ENCODE measurements around the gene MRGPRF.
"Not testable (repeated sequence)": the region's sequence is repeated elsewhere in the genome, so short reads cannot be mapped to it uniquely, and the experiment has no call there.

The MRGPRF gene

DNA sequence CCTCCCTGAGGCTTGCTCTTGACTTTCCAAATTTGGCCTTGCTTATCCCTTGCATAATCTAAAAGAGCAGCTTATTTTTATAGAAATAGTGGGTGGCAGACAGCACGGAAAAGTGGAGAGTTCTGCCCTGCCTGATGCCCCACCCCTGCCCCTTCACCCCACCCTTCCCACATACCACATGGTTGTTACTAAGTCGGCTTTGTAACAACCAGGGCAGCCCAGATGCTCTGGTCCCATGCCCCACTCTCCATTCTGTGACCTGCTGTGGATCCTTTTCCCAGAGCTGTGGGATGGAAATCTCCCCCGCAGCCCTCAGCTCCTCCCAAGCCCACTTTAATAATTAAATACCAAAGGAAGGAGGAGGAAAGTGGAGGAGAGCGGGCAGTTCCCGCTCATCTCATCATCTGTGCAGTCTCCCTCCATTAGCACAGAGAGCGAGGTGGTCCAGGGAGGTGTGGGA is 10.9 kb downstream of the MRGPRF start:
- no peak for DNase-seq

DNA sequence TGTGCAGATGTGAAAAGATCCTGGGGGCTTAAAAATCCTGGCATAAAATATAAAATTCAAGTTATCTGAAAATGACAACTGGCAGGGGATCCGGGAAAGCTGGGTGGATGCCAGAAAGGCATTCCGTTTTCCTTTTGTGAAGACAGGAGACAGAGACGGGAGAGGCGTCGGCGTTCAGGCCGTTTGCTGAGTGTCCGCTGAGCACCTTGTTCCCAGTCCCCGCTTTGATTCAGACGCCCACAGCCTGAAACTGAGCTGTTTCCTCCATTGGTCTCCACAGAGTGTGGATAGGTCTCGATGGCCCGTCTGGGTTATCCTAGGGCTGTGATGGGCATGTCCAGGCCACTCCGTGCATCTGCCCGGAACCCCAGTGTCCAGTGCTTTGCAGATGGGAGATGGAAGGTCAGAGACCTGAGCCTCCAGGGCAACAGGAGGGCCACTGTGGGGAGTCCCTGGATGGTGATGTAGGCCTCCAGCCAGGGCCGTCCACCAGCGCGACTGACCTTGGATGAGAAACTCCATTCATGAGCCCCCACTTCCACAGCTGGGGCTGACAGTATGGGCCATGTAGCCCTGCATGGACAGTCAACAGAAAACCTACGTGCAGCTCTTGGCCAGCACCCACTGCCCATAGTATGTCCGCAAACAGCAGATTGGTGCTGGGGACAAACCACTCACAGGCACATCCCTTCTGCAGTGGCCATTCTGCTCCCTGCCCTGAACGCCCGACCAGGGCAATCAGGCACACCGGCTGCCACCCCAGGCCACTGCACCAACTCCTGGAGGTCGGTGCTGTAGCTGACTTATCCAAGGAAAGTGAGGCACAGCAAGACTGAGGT is 11.6 kb downstream of the MRGPRF start:
- DNase-seq: no peak

DNA sequence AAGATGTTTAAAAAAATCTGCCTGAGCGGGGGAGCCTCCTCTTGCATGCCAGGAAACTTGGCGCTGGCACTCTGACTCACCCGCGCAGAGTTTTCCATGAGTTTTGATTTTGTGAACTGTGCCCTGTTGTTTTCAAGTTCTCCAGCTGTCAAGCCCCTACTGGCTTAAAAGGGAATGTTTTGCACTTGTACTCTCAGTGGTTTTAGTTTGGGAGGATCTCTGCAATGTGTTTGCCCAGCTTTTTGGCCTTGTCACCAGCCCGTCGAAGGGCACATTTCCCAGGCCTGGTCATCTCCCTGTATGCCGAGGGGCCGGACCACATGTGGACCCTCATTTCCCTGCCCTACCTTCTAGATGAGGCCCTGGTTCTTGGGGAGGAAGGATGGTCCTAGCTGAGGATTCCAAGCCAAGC is 12.2 kb downstream of the MRGPRF start:
- DNase-seq: no peak

DNA sequence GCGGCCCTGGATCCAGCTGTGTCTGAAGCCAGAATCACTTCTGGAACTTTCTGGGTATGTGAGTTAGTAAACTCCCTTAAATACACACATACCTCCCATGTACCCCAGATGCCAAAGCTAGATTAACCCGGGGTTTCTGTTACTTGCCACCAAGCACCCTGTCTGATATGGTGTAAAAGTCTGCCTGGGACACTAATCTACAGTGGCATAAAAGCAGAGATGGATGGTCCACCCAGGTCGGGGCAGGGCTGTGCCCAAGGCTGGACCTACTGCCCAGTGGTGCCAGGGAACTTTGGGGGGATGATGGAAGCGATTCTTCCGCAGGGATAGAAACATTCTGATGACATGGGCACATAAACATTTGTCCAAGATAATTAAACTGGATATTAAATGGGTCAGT is 12.7 kb downstream of the MRGPRF start:
- DNase-seq: no peak

DNA sequence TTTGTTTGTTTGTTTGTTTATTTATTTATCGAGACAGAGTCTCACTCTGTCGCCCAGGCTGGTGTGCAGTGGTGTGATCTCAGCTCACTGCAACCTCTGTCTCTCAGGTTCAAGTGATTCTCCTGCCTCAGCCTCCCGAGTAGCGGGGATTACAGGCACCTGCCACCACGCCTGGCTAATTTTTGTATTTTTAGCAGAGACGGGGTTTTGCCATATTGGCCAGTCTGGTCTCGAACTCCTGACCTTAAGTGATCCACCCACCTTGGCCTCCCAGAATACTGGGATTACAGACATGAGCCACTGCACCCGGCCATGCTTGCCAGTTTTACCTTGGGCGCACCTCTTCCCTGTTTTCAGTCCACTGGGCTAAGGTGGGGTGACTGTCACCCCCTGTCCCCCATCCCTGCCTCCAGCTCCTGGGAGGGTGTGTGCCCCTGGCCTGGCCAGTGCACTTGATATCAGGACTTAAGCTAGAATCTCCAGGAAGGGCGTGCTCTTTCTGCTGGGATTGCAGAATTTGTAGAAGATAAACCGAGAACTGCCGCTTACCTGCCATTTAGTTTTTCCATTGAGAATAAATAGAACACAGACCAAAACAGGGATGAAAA is 13.2 kb downstream of the MRGPRF start:
- DNase-seq: not testable (repeated sequence)

DNA sequence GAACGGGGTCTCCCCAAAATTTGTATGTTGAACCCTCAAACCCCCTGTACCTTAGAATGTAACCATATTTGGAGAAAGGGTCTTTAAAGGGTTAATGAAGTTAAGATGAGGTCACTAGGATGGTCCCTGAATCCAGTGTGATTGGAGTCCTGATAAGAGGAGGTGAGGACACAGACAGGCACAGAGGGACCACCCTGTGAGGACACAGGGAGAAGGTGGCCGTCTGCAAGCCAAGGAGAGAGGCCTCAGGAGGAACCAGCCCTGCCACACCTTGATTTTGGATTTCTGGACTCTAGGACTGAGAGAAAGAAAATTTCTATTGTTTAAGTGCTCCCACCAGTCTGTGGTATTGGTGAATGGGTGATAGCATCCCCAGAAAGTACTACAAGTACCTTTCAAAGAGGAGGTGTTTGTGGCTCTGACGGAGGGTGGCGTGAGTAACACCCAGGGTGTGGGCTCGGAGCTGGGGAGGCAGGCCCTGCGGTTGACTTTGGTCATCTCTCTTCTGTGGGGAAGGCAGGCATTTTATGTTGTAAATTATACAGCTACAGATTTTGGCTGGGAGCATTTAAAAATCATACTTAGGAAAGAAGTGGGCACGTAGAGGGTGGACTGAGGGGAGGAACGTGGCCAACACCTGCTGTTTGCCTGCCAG is 13.8 kb downstream of the MRGPRF start:
- no peak for DNase-seq

DNA sequence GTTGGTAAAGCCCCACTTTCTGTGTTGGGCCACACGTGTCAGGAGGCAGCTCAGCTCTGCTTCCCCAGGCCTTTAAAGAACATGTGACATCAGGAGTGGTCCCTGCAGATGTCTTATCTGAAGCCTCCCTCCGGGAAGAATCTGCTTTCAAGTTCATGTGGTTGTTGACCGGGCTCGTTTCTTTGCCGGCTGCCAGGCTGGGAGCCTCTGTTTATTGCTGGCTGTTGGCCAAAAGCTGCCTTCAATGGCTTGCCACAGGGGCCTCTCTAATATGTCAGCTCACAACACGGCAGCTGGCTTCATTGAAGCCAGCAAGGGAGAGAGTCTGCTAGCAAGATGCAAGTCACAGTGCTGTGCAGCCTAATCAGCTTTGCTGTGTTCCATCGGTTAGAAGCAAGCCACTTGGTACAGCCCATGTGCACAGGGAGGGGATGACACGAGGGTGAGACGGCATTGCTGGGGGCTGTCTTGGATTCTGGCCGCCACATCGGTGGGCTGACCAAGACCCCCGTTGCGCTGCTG is 14.6 kb downstream of the MRGPRF start:
- no peak for DNase-seq

DNA sequence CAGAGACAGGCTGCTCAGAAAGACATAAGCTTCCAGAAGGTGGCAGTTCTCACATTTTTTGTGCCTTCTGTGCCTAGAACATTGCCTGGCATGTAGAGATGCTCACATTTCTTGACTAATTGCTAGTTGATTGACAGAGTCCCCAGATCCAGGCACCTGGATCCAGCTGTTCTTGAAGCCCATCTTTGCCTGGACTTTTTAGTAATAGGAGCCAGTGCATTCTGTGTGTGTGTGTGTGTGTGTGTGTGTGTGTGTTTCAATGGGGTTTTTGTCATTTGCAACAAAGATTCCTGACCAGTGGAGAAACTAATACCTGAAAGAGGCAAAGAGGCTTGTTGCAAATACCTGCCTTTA is 15.1 kb downstream of the MRGPRF start:
- DNase-seq: no peak

DNA sequence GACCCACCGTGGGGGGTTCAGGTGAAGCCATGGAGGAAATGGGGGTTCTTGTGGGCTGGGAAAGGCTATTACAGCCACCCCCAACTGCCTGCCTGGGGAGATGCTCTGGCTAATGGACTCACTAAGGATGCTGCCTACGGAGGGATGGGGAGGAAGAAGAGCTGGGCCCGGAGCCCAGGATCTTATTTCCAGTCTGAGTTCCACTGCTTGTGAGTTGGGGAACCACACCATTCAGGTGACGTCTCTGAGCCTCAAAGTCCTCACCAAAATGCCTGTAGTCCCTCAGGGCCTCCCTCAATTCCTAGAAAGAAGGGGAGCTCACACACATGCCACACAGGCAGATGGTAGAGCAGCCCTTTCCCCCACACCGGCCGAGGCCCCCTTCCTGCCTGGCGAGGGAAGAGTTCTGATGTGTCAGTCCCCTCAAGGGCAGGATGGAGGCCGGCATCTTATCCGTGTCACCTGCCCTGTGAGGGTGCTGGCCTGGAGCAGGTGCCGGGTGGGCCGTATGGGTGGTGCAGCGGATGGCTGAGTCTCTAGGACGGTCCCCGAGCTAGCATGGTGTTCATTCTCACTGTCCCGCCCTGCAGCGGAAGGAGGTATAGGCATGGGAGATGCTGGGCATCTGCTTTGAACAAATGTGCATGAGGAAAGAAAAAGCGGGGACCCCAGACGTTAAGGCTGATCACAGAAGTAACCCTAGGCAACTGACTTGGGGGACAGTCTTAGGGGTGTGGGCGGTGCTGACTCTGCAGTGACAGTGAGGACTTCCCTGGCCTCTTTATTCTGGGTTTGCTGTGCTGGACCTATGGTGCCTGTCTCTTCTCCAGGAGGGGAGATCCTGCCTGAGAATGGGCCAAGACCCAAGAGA is 15.7 kb downstream of the MRGPRF start:
- DNase-seq: no peak

DNA sequence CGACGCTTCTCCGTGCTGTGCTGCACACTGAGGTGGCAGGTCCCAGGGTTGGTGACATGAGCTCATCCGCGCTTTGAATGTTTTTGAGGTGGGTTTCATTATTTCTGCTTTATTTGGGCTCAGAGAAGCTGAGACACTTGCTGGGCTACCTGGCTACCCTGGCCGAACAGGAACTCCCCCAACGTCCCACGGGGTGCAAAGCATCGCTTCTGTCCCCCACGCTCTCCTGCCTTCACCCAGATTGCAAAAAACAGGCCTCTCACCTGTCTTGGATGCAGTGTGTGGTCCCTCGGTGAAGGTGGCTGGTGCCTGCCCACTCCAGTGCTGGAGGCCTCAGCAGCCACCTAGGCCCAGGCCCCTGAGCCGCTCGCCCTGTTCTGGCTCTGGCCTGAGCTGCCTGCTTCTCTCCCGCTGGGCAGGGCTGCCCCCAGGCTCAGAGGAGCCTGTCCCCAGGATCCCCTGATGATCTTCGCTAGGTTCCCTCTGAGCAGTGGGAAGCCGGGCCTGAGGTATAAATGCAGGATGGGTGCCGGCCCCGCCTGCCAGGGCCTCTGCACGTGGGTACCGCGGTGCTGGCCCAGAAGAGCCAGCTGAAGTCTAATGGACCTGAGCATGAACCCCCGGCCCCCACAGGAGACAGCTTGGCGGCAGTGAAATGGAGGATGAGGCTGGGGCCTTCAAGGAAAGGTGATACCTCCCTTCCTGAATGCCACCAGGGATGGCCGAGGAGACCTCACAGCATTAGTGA is 16.5 kb downstream of the MRGPRF start:
- DNase-seq: no peak

DNA sequence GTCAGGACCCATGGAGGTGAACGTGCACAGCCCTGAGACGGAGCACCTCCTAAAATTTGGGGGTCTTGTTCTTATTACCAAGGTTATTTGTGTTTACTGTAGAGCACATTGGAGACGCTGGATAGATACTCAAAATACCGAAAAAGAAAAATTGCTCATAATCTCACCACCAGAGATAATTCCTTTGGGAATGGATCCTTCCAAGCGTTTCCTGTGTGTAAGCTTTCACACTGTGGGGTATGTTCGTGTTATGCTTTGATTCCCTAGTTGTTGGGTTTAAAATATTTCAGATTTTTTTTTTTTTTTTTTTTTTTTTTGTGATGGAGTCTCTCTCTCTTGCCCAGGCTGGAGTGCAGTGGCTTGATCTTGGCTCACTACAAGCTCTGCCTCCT is 18.2 kb downstream of the MRGPRF start:
- no peak for DNase-seq

DNA sequence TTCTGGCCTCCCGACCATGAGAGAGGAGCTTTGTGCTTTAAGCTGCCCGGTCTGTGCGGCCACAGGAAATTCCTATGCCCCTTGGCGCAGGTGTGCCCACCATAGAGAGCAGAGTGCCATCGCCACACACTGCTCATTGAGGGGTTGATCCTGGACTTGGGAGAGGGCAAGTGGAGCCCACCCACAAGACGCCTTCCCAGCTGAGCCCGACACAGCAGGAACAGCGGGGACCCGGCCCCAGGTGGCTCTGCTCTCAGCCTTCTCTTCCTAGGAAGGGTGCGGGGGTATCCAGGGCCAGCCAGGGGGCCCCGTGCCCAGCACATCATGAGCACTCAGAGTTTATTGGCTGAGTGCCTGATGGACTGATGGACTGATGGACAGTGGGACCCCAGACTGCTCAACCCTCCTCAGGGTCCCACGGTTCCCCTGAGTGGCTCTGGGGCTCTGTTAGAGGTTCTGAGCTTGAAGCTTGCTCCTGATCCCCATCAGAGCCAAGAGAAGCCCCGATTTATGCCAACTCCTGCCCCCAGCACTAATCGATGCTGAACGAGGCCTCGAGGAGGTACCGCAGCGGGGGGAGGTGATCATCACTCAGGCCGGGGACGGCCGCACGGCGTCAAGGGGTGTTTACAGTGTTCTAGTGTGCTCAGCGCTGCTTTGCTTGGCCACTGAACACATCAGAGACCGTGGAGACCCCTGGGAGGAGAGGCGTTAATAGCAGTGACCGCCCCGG is 18.7 kb downstream of the MRGPRF start:
- no peak for DNase-seq

DNA sequence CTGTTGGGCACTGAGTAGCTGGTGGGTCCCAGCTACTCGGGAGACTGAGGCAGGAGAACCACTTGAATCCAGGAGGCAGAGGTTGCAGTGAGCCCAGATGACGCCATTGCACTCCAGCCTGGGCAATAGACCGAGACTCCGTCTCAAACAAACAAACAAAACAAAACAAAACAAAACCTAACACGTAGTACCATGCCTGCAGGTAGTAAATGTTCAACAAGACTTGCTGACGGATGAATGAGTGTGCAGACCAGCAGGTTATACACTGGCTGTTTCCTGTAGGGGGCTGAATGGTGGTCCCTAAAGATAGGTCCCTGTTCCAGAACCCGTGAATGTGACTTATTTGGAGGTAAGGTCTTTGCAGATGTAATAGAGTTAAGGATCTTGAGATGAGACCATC is 19.5 kb downstream of the MRGPRF start:
- no peak for DNase-seq

DNA sequence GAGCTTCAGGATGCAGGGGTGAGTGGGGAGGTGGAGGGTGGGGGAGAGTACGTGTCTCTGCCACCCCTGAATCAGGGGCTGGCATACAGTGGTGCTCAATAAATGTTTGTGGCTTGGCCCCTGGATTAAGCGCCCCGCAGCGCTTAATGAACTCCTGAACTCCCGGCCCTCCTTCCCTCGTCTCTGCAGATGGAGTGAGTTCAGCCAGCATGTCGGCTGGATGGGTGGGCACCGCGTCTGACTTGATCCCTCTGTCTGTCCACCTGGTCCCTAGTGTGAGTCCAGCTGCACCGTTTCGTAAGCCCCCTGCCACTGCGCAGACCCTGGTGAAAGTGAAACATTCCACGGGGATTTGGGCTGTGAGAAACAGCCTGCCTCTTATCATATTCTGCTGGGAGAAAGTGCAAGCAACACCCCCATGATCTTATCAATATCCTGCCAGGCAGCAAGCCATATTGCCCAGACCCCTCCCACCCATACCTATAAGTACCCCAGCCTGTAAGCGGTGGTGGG is 20.2 kb downstream of the MRGPRF start:
- no peak for DNase-seq

DNA sequence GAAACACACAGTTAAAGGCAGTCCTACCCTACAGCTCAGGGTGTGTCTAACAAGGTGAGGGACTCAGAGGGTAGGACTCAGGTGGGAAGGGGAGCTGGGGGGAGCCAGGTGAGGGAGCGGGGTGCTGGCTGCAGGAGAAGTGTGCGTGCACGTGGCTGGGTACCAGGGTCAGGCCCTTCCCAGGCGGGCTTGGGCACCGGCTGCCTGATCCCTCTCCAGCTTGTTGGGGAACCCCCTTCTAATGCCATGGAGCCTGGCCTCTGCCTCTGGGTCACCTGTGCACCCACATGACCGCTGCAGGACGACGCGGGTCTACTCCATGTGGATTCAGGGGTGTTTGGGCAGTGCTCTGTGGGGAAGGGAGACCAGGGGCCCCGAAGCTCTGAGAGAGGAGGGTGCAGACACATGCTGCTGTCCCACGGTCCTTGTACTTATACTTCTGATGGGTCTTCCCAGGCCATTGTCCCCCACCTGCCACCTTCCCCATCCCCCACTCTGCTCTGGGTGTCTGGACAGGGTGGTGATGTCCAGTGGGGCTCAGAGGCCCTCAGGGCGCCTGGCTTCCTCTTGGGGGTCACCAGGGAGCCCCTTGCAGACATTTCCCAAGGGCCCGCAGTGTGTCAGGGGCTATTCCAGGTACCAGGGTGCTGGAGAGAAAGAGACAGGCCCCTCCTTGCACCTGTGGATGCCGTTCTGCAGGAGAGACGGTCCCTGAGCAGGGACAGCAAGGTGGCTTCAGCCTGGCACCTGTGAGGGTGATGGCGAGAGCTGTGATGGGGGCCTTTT is 21.9 kb downstream of the MRGPRF start:
- no peak for DNase-seq

DNA sequence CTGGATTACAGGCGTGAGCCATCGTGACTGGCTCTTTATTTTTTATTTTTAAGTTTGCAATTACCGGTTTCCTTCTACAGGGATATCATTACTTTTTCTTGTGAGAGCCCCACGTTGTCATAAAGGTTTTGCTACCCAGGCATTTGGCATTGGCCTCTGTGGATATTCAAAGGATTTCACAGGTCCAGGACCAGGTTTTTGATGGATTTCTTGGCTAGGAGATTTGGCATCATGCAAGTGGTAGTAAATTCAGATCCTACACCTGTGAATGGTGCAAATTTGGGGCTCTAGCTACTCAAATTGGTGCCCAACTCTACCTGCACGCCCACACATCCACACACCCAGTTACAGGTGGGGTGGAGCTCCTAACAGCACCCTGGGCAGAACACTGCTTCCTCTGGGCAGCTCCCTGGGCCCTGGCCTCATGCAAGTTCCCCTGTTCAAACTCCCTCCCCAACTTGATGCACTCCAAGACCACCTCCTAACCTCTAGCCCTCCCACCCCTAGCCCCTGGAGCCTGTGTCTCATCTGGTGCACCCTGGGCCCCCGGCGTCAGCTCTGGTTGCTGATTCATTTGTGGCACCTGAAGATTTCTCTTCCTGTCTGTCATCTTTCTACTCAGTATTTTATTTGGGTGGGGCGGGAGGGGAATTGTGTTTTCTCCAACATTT is 23.0 kb downstream of the MRGPRF start:
- DNase-seq: no peak

DNA sequence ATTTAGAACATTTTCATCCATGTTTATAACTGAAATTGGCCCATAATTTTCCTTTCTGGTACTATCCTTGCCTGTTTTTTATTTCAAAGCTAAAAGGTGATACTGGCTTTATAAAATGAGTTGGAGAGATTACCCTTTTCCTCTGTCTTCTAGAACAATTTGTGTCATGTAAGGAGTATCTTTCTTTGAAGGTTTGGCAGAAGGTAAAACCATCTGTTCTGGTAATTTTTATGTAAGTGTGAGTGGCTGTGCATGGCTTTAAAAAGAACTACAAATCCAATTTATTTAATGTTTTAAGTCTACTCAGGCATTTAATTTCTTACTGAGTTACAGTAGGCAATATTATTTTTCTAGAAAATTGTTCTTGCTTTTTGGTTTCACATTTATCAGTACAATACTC is 24.6 kb downstream of the MRGPRF start:
- DNase-seq: no peak

DNA sequence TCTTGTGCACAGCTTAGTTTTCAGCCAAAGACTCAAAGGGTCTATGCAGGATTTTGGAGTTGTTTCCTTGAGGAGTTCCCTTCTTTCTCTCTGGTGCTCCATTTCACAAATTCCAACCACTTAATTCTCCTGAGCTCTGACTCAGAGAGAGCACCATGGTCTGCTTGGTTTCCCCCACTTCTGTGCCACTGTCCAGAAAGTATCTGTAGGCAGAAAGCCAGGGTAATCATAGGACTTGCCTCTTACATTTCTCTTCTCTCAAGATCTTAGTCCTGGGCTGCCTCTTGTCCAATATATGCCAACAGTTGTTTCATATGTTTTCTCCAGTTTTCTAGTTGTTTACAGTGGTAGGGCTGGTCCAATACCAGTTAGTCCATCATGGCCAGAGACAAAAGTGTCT is 25.8 kb downstream of the MRGPRF start:
- DNase-seq: no peak

DNA sequence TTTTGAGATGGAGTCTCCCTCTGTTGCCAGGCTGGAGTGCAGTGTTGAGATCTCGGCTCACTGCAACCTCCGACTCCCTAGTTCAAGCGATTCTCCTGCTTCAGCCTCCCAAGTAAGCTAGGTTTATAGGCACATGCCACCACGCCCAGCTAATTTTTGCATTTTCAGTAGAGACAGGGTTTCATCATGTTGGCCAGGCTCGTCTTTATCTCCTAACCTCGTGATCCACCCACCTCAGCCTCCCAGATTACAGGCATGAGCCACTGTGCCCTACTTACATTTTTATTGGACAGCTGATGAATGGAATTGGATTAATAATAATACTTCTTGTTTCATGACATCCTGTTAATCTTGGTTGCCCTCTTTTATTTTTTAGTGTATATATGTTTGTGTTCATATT is 29.2 kb downstream of the MRGPRF start:
- DNase-seq: no peak

DNA sequence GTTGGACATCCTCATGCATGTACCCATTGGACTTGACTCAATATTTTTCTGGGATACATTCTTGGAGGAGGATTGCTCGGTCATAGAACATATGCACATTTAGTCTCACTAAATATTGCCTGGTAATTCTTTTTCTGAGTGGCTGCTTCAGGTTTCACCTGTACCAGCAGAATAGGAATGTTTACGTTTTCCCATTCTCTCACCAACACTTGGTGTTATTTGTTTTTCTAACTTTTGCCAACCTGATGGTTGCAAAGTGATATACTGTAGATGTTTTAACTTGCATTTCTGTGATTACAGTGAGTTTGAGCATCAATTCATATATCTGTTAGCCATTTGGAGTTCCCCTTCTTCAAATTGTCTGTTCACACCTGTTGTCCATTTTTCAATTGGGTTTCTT is 30.9 kb downstream of the MRGPRF start:
- DNase-seq: no peak
